Neural progenitor cell (in vitro differentiated cells): ENCODE results near the gene ZNF823.

Experiments used
- EZH2 ChIP-seq: fragments of 200-600 bp; sonication (generic); IDR thresholded peaks from 2 replicates; pipeline ENCODE4 v1.6.1; 2017; ENCODE audit warnings: antibody characterized with exemption, mild to moderate bottlenecking, moderate library complexity
- TF ChIP-seq, protein P1 (sequence below): fragments of 200-600 bp; sonication (generic); IDR thresholded peaks from 2 replicates; pipeline ENCODE4 v1.5.1; 2017; ENCODE audit warnings: antibody characterized with exemption, mild to moderate bottlenecking

- TF ChIP-seq, protein P1, sequence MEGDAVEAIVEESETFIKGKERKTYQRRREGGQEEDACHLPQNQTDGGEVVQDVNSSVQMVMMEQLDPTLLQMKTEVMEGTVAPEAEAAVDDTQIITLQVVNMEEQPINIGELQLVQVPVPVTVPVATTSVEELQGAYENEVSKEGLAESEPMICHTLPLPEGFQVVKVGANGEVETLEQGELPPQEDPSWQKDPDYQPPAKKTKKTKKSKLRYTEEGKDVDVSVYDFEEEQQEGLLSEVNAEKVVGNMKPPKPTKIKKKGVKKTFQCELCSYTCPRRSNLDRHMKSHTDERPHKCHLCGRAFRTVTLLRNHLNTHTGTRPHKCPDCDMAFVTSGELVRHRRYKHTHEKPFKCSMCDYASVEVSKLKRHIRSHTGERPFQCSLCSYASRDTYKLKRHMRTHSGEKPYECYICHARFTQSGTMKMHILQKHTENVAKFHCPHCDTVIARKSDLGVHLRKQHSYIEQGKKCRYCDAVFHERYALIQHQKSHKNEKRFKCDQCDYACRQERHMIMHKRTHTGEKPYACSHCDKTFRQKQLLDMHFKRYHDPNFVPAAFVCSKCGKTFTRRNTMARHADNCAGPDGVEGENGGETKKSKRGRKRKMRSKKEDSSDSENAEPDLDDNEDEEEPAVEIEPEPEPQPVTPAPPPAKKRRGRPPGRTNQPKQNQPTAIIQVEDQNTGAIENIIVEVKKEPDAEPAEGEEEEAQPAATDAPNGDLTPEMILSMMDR = no peak
- TF ChIP-seq EZH2 = no peak
These were observed 41.8 kb upstream of the ZNF823 start for GRCh38 chr19:11780431-11781020.
